ENCODE measurements around the gene LRRC19.

The LRRC19 gene

DNA sequence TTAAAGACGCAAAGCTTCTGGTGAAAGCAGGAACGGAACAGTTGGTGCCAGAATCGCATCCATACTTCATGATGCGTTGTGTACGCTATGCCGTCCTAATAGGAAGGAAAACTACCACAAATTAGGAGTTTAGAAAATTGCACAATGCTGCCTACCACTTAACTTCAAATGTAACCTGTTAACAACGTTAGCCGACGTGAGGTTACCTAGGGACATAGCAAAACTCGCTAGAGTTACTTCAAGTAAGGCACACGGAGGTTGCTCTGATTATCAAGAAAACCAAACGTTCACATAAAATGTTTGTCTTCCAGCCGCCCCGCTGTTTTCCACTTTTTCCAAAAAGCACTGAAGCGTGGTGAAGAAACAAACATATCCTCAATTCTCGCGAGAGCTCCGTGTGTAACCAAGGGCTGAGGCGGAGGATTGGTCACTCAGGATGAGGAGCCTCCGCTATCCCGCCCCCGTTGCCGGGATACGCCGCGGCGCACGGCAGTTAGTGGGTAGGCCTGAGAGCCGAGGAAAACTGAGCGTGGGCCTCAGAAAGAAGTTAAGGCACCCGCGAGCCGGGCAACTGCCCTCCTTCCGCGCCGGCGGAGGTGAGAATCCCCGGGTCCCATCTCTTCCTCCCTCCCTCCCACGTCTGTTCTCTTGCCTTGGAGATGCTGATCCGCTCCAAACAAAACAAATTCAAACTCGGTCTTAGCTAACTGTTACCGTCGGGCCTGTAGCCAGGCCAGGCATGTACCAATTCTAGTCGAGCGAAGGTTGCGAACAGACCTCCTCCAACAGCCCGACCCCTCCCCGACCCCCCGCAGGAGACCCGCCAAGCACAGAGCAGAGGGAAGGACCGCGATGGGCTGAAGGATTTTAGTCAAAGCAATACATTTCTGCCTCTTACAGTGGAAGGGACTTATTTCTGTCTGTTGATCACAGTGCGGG lies 49.3 kb downstream of the LRRC19 start, which contains the start of gene IFT74:
IFT74 (plus strand) TSS at position 492 of the 939 bp plus-strand sequence. CDS start 5,556 bp downstream, outside the sequence.
- peak; percentile 99 for DNase-seq (ENCODE audit: low read depth)

DNA sequence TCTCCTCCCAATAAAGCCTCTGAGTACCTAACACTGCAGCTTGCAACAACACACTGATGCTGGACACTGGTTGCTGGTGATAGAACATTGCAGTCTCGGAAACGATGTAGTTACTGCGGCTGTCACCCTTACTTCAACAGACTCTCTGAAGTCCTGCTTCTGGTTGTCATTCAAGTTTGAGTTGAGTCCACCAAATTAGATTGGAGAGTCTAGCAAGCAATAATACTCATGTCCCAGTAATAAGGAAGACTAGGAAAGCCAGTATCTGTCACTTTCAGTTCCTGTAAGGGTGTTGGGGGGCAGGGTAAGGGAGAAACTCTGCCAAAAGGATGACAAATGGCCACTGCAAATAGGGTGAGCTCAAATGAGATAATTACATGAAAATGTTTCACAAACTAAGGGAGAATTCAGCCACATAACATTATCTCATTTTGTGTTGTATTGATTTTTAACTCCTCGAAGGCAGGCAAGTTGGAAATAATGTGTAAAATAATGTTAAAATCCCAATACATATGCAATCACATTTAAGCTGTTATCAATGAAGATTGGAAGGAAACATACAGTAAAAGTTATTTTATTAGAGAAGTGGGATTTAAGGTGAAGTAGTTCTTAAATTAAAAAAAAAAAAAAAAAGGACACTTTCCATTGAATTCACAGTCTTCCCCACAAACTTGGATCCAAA lies 50.1 kb downstream of the LRRC19 start:
- no peak for DNase-seq (ENCODE audit: low read depth)

GRCh38 chr9:26954050-26954508 lies 51.4 kb downstream of the LRRC19 start:
- no peak for DNase-seq (ENCODE audit: low read depth)

- no peak for DNase-seq (ENCODE audit: low read depth)
These were observed 53.7 kb downstream of the LRRC19 start for GRCh38 chr9:26951794-26952193.

DNA sequence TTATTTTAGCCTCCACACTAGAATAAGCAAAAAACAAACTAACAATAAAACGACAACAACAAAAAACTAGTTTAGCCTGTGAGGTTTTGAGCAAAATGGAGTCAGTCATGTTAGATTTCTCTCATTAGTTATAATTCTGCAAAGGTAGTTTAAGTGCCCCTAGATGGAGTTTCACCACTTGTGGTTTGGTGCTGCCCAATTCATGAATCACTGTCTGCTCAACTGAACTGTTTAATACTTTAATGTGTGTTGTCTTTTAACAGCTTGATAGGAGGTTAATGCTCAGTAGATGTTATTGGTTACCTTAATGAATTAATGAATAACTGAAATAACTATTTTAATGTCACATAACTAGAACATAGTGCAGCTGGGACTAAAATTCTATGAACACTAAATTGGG lies 55.0 kb downstream of the LRRC19 start:
- DNase-seq (ENCODE audit: low read depth): no peak

DNA sequence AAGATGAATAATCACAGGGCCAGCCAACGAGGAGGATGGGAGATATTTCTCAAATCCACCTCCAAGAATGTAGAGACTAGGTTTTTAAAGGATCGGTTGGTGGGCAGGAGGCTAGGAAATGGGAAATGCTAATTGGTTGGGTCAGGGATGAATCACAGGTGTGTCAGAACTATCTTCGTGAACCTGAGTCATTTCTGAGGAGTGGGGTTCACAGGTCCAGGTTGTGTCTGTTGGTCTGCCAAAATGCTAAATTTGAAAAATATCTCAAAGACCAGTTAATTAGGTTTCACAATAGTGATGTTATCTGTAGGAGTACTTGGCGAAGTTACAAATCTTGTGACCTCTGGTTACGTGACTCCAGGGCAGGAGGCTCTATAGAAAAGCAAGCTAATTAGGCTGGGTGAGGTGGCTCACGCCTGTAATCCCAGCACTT lies 55.8 kb downstream of the LRRC19 start:
- no peak for DNase-seq (ENCODE audit: low read depth)

DNA sequence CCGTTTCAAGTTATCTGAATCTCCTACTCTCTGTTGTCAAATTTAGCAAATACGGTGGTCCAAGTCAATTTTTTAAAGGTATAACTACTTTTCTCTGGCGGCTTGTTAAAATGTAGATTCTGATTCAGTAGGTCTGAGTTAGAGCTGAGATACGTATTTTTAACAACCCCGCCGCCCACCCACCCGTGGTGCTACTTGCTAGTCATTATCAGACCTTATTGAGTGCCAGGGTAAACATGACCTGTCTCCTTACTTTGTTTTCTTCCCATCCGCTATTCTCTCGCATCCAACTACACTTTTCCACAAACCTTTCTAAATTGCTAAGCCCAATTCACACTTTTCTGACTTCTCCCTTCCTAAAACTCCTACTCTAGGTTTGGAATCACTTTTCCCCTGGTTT lies 57.7 kb downstream of the LRRC19 start:
- no peak for DNase-seq (ENCODE audit: low read depth)

DNA sequence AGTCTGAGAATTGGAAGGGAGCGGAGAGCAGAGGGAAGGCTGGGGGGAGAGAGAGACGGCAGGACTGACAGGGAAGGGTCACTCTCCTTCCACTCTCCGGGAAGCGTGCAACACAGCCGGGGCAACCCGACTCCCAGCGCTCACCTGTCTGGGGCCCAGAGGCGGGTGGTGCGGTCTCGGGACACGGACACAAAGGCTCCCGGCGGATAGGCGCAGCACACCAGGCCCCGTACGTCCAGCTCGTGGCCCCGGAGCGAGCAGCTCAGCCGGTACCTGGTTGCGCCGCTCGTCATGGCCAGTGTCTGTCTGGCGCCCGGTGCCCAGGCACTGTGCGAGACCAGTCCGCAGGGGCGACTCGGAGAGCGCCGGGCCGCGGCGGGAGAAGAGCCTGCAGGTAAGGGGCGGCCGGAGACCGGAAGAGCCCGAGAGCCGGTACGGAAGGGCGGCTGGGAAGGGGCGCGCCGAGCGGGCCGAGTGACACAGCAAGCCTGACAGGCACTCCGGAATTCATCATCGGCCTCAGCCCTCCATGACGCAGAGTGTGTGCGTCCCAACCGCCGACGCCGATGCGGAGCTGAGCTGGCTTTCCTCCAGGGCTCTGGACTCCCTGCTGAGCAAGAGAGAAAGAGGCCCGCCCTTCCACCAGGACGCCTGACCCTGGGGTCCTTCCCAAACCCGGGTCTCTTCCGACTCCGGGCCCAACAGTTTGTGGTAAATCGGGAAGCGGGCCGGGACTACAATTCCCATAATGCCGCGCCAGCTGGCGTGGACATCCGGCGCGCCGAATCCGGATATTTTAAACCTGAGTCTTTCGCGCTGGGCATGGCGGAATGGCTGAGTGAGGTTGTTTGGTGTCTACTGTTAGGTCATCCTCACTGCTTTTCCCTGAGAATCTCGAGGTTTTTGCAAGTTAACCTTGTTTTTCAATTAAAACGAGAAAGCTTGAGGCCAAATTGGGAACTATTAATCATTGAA lies 58.4 kb downstream of the LRRC19 start, which contains the start of gene PLAA:
PLAA (minus strand) TSS at position 490 of the 975 bp plus-strand sequence; CDS start at position 293, 197 bp downstream.
- DNase-seq (ENCODE audit: low read depth): peak; percentile 85

GRCh38 chr9:26945591-26945990 lies 59.9 kb downstream of the LRRC19 start:
- no peak for DNase-seq (ENCODE audit: low read depth)
